ENCODE results near the gene EXD3.

- TF ChIP-seq TFE3 (CRISPR knock-in tag; IDR thresholded peaks at IDR 0.05) (no peak), CTCF (CRISPR knock-in tag; IDR thresholded peaks at IDR 0.05) (no peak), KAT8 (CRISPR knock-in tag; IDR thresholded peaks at IDR 0.05) (no peak), EP300 (IDR thresholded peaks at IDR 0.05; ENCODE audit: low read depth in 2 of 2, low read length in 2 of 2) (no peak), EP300 (CRISPR knock-in tag; IDR thresholded peaks at IDR 0.05; ENCODE audit: borderline replicate concordance) (no peak), REL (CRISPR knock-in tag; conservative IDR thresholded peaks at IDR 0.05) (no peak), SIX1 (CRISPR knock-in tag; IDR thresholded peaks at IDR 0.05; ENCODE audit: borderline replicate concordance) (no peak), USF2 (IDR thresholded peaks at IDR 0.05; ENCODE audit: low read depth, low read length) (no peak), USF2 (CRISPR knock-in tag; IDR thresholded peaks at IDR 0.05; ENCODE audit: borderline replicate concordance) (no peak), ZNF691 (CRISPR knock-in tag; IDR thresholded peaks at IDR 0.05; ENCODE audit: borderline replicate concordance, low read depth) (no peak), ZNF446 (CRISPR knock-in tag; IDR thresholded peaks at IDR 0.05) (no peak), ARNT (IDR thresholded peaks at IDR 0.05) (no peak)
Observed at GRCh38 chr9:137310189-137311052, 112.5 kb downstream of the EXD3 start.
